K562 (cell line): ENCODE measurements around the gene SLC35E1. TPM values are rescaled to one million over a fixed set of nuclear protein-coding genes. Genes with fewer than 3 reads are reported as not detected.
A peak's percentile ranks its signal among the peaks of the same experiment; 100 is the strongest.

Source experiments
- ATAC-seq: fragments of 200-7000 bp; cut with Tn5 transposase; 3 replicates; pipeline ENCODE4 v1.9.1; 2020; ENCODE audit warnings: moderate library complexity
- BruUV-seq: library from RNA; stranded (reverse); fragments of 400-500 nt; replicated peaks from 2 replicates; lab custom pipeline; 2021; lab: Mats Ljungman, UMichigan
- CTCF ChIA-PET: fragments of 300-600 bp; formaldehyde crosslinking; extraction: SDS; loops from one replicate; lab custom pipeline; 2021; ENCODE audit warnings: low intra/inter-chr PET ratio; lab: Yijun Ruan, JAX
- POLR2A ChIA-PET: fragments of 300-600, 350-650 bp; sonication (Branson Sonifier 250); formaldehyde crosslinking; extraction: SDS; loops from one replicate; lab custom pipeline; 2021; ENCODE audit warnings: antibody characterized with exemption, inconsistent platforms; lab: Yijun Ruan, JAX
- DNase-seq, 4 experiments: peaks; one replicate each; pipeline versions ENCODE4 v3.0.0 to v3.0.0-alpha.2; 2011 to 2018; ENCODE audit warnings: low spot score in 3 of 4, mixed read lengths in 3 of 4; ENCODE audit errors: extremely low read depth in 1 of 4
- FAIRE-seq: peaks from 2 replicates; lab custom pipeline; 2011; peaks lifted over from hg19 to GRCh38; lab: Jason Lieb, UNC
- H2AFZ ChIP-seq: 2 replicates; pipeline ENCODE4 v1.6.0; 2011; ENCODE audit warnings: low read depth, low read length, control low read depth, inconsistent platforms
- H3K27ac ChIP-seq: fragments of 200-600 bp; 3 replicates; pipeline ENCODE4 v1.8.0; 2011; ENCODE audit warnings: low read depth, mild to moderate bottlenecking, control low read depth, inconsistent platforms, low read length, moderate library complexity, mixed read lengths; ENCODE audit errors: extremely low read depth
- H3K27me3 ChIP-seq, 2 experiments: fragments of 300-600 bp in 1 of 2; 2 replicates in 1 of 2; 3 replicates in 1 of 2; pipeline versions ENCODE4 v1.6.0 to v1.8.0; 2011; ENCODE audit warnings: inconsistent platforms in 2 of 2, low read length in 2 of 2, mild to moderate bottlenecking in 1 of 2, mixed read lengths in 1 of 2, moderate library complexity in 1 of 2; ENCODE audit not compliant: control insufficient read depth in 2 of 2, insufficient read depth in 2 of 2
- H3K36me3 ChIP-seq: fragments of 300-600 bp; 3 replicates; pipeline ENCODE4 v1.8.0; 2011; ENCODE audit warnings: mild to moderate bottlenecking, low read length, inconsistent platforms; ENCODE audit not compliant: control insufficient read depth, insufficient read depth
- H3K4me1 ChIP-seq, 2 experiments: fragments of 200-600 bp in 1 of 2; replicated peaks in 1 of 2; 2 replicates in 1 of 2; 3 replicates in 1 of 2; pipeline versions ENCODE4 v1.5.1 to v1.8.0; 2011; ENCODE audit warnings: inconsistent platforms in 2 of 2, low read length in 2 of 2, mild to moderate bottlenecking in 1 of 2, mixed read lengths in 1 of 2, moderate library complexity in 1 of 2; ENCODE audit not compliant: control insufficient read depth in 2 of 2, insufficient read depth in 2 of 2
- H3K4me2 ChIP-seq: 2 replicates; pipeline ENCODE4 v1.6.1; 2011; ENCODE audit warnings: low read length, control low read depth, inconsistent platforms, mixed read lengths; ENCODE audit not compliant: insufficient read depth
- H3K4me3 ChIP-seq: fragments of 200-600 bp; sonication (generic), shearing (Covaris generic); 2 replicates; pipeline ENCODE4 v1.5.1; 2016; ENCODE audit warnings: control low read depth, inconsistent platforms
- H3K79me2 ChIP-seq: fragments of 200-600 bp; 3 replicates; pipeline ENCODE4 v1.8.0; 2011; ENCODE audit warnings: low read length, inconsistent platforms; ENCODE audit not compliant: control insufficient read depth, insufficient read depth
- H3K9ac ChIP-seq, 2 experiments: 2 replicates each; pipeline versions ENCODE4 v1.6.0 to v1.6.1; 2011; ENCODE audit warnings: low read depth in 2 of 2, low read length in 2 of 2, control low read depth in 1 of 2, inconsistent platforms in 1 of 2, mild to moderate bottlenecking in 1 of 2, mixed read lengths in 1 of 2; ENCODE audit not compliant: insufficient read depth in 1 of 2
- H3K9me1 ChIP-seq: one replicate; pipeline ENCODE4 v1.6.0; 2011; ENCODE audit warnings: inconsistent platforms, mild to moderate bottlenecking, low read length, moderate library complexity; ENCODE audit not compliant: control insufficient read depth, insufficient read depth
- H3K9me3 ChIP-seq: replicated peaks from 2 replicates; pipeline ENCODE4 v1.5.1; 2011; ENCODE audit warnings: low read depth, low read length, inconsistent platforms; ENCODE audit not compliant: control insufficient read depth, insufficient read depth
- H4K20me1 ChIP-seq: replicated peaks from 2 replicates; pipeline ENCODE4 v1.6.1; 2011; ENCODE audit warnings: low read length, inconsistent platforms, mixed read lengths; ENCODE audit not compliant: control insufficient read depth, insufficient read depth
- DACH1 ChIP-seq: fragments of 450-650 bp; IDR thresholded peaks from 2 replicates; pipeline ENCODE4 v1.6.1; 2018; ENCODE audit not compliant: partially characterized antibody
- HMBOX1 ChIP-seq: sonication (generic); IDR thresholded peaks from 2 replicates; pipeline ENCODE4 v1.6.1; 2016
- KLF16 ChIP-seq: IDR thresholded peaks from 2 replicates; pipeline ENCODE4 v1.6.1; 2016; ENCODE audit warnings: antibody characterized with exemption
- LARP7 ChIP-seq: fragments of 450-650 bp; IDR thresholded peaks from 2 replicates; pipeline ENCODE4 v1.6.1; 2016
- PRMT5 ChIP-seq: sonication (generic); formaldehyde crosslinking; IDR thresholded peaks from 2 replicates; pipeline ENCODE4 v1.5.0; 2020; ENCODE audit warnings: missing genetic modification reagents
- SREBF1 ChIP-seq: fragments of 150-350 bp; IDR thresholded peaks from 2 replicates; pipeline ENCODE4 v1.6.1; 2014; ENCODE audit warnings: antibody characterized with exemption, low read depth, low read length, borderline replicate concordance
- USF1 ChIP-seq: sonication (generic); formaldehyde crosslinking; IDR thresholded peaks from 2 replicates; pipeline ENCODE4 v1.9.0; 2022; ENCODE audit warnings: mild to moderate bottlenecking, missing genetic modification reagents
- ZBTB40 ChIP-seq, 2 experiments: fragments of 450-650 bp in 1 of 2; sonication (generic) in 1 of 2; formaldehyde crosslinking in 1 of 2; IDR thresholded peaks; 2 replicates each; pipeline versions ENCODE4 v1.7.1 to v1.9.0; 2016 to 2022; ENCODE audit warnings: inconsistent platforms in 1 of 2, mild to moderate bottlenecking in 1 of 2, missing genetic modification reagents in 1 of 2
- ZNF146 ChIP-seq: IDR thresholded peaks from one replicate; pipeline ENCODE4 v1.6.1; 2018; ENCODE audit warnings: missing compliant biosample characterization; ENCODE audit not compliant: unreplicated experiment
- ZNF263 ChIP-seq: sonication (generic); formaldehyde crosslinking; IDR thresholded peaks from 2 replicates; pipeline ENCODE4 v1.8.0; 2022; ENCODE audit warnings: mild to moderate bottlenecking, missing genetic modification reagents, borderline replicate concordance
- ZNF3 ChIP-seq: fragments of 250-450 bp; sonication (Bioruptor Pico); IDR thresholded peaks from 2 replicates; pipeline ENCODE4 v1.5.0; 2021; ENCODE audit warnings: mild to moderate bottlenecking, moderate library complexity
- WGBS: fragments of 100-300 bp; shearing (Covaris generic); methylation state at CpG from one replicate; pipeline ENCODE4 v1.1.6; 2016; ENCODE audit warnings: low coverage, mixed read lengths; ENCODE audit not compliant: insufficient coverage; ENCODE audit errors: missing lambda C conversion rate; 5-methylcytosine and 5-hydroxymethylcytosine counted together
- in situ Hi-C: fragments of 300-500 bp; cut with MboI; formaldehyde crosslinking; loops from 4 replicates; pipeline ENCODE4 v1.15.0; 2018; ENCODE audit warnings: inconsistent platforms, mixed read lengths
- intact Hi-C: fragments of 100-400 bp; cut with micrococcal nuclease; formaldehyde crosslinking; loops from 2 replicates; pipeline ENCODE4 v1.14.2; 2022
- polyA plus RNA-seq, 8 experiments: library from polyadenylated mRNA; depleted of rRNA in 4 of 8; stranded (reverse) in 5 of 8; unstranded in 3 of 8; fragments of >200 nt; fragmentation: Nextera tagmentation in 2 of 8; fragmentation: Illumina TruSeq in 1 of 8; extraction: Ambion mirVana in 2 of 8; extraction: Trizol in 1 of 8; gene quantifications; 2 replicates each; pipeline versions ENCODE4 v1.2.1 to v1.2.3, GENCODE V29; 2011 to 2014; ENCODE audit warnings: inconsistent platforms in 1 of 8, missing spikeins in 1 of 8
- total RNA-seq, 7 experiments: library from RNA; depleted of rRNA in 6 of 7; stranded (reverse); fragments of >200 nt in 6 of 7; fragmentation: Illumina TruSeq in 2 of 7; extraction: Trizol in 2 of 7; gene quantifications; 2 replicates each; pipeline versions ENCODE4 v1.2.1 to v1.2.3, GENCODE V29; 2011 to 2021; ENCODE audit warnings: low replicate concordance in 1 of 7

Gene SLC35E1
- total and polyA plus RNA-seq, 9 of the 15 experiments (the other 6 are each of a cell fraction or from before 2014, with no cell fraction given) = 15.0 to 40.1 (median 25.7) TPM

GRCh38 chr19:16608290-16608739, 36.1 kb upstream of the SLC35E1 start (continued):
- TF ChIP-seq HMBOX1 (no peak), LARP7 (no peak), PRMT5 (CRISPR knock-in tag) (no peak)

GRCh38 chr19:16607819-16608218, 35.6 kb upstream of the SLC35E1 start:
- Histone ChIP-seq H2AFZ (no peak overlapping the region), H3K36me3 (peaks cover 22% of the 10 kb centered on the region; the same call in 2 of the 3 replicates), H4K20me1 (peaks cover 67% of the 10 kb centered on the region), H3K4me3 (no peak overlapping the region), H3K79me2 (peaks cover 97% of the 10 kb centered on the region), H3K9me1 (peaks cover 11% of the 10 kb centered on the region), H3K4me1 (peaks cover 16 to 27% of the 10 kb centered on the region in 2 experiments; a peak in 4 of 5 replicates), H3K27ac (no peak overlapping the region), H3K9ac (peak overlapping the region in 1 of 2 experiments; percentile 79; a peak in 2 of 4 replicates), H3K27me3 (no peaks in the 10 kb centered on the region), H3K4me2 (no peak overlapping the region), H3K9me3 (no peaks in the 10 kb centered on the region)
- ChIA-PET CTCF (no interaction called here), POLR2A (interaction anchor here (0.8 to 2.8 kb wide), 3 partner anchors 9 to 12 kb away, joined by 3 to 11 read pairs (median 6); no protein-coding TSS in a partner anchor)
- DNase-seq (no peak), ATAC-seq (no peak), FAIRE-seq (no peak)
- 86% methylated on average over 12 of the region's 12 CpGs for WGBS
- intact Hi-C loops (no loop called here), in situ Hi-C loops (no loop called here)
- no TSS peak for BruUV-seq
- TF ChIP-seq ZNF263 (CRISPR knock-in tag) (no peak), ZBTB40 (IDR thresholded peaks at IDR 0.05) (no peak), ZBTB40 (CRISPR knock-in tag; IDR thresholded peaks at IDR 0.05) (no peak), SREBF1 (no peak), USF1 (no peak), ZNF146 (CRISPR knock-in tag) (no peak), ZNF3 (CRISPR knock-in tag) (no peak), DACH1 (no peak), KLF16 (no peak)
